Measurements from ENCODE around the gene SLC35B3.

DNA sequence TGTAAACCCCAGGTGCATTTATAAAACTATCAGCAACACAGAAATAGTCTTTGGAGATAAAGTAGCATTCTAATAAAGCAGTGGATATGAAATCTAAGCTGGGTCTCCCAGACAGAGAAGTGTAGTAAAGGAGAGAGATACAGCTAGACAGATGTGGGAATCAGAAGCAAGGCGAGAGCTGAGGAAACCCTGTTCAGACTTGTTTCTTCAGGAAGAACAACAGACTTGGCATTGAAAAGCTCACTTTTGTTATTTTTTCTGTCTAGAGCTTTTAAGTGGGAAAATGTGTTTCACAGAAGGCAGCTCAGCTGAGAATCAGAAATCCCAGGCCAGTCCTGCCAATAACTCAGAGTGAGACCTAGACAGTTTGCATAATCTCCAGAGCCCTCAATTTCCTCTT lies 52.9 kb downstream of the SLC35B3 start:
- TF ChIP-seq RAD21 (CRISPR knock-in tag; conservative IDR thresholded peaks at IDR 0.05 in 1 of 2, IDR thresholded peaks at IDR 0.05 in 1 of 2) (no peak), POLR2AphosphoS5 (IDR thresholded peaks at IDR 0.05; ENCODE audit: control insufficient read depth, insufficient read depth, low read depth, low read length) (no peak), TEAD4 (IDR thresholded peaks at IDR 0.05; ENCODE audit: low read length) (no peak), TEAD4 (CRISPR knock-in tag; IDR thresholded peaks at IDR 0.05; ENCODE audit: borderline replicate concordance) (no peak), MTA1 (IDR thresholded peaks at IDR 0.05; ENCODE audit: borderline replicate concordance) (no peak), CTCF (IDR thresholded peaks at IDR 0.05 in 2 of 3, conservative IDR thresholded peaks at IDR 0.05 in 1 of 3; ENCODE audit: insufficient read depth in 2 of 3, low read depth in 1 of 3, low read length in 3 of 3) (no peak), ESRRA (IDR thresholded peaks at IDR 0.05; ENCODE audit: borderline replicate concordance, low read depth) (no peak)
- TF ChIP-seq, protein P1, sequence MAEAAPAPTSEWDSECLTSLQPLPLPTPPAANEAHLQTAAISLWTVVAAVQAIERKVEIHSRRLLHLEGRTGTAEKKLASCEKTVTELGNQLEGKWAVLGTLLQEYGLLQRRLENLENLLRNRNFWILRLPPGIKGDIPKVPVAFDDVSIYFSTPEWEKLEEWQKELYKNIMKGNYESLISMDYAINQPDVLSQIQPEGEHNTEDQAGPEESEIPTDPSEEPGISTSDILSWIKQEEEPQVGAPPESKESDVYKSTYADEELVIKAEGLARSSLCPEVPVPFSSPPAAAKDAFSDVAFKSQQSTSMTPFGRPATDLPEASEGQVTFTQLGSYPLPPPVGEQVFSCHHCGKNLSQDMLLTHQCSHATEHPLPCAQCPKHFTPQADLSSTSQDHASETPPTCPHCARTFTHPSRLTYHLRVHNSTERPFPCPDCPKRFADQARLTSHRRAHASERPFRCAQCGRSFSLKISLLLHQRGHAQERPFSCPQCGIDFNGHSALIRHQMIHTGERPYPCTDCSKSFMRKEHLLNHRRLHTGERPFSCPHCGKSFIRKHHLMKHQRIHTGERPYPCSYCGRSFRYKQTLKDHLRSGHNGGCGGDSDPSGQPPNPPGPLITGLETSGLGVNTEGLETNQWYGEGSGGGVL (CRISPR knock-in tag; IDR thresholded peaks at IDR 0.05): no peak

Data from K562 (cell line).